GM20431 (cell line): ENCODE data around the gene CST9L.

Experiments used
- in situ Hi-C: fragments of 300-500 bp; cut with MseI, MboI; formaldehyde crosslinking; loops from one replicate; pipeline ENCODE4 v1.15.0; 2020; ENCODE audit warnings: low sequenced_read_pairs; ENCODE audit not compliant: unreplicated experiment

Gene CST9L

GRCh38 chr20:23519556-23519955 lies 48.7 kb downstream of the CST9L start:
- in situ Hi-C loops, result no loop called here

GRCh38 chr20:23517719-23518118 lies 50.6 kb downstream of the CST9L start:
- in situ Hi-C loops, result no loop called here

- in situ Hi-C loops, result no loop called here
Measured at GRCh38 chr20:23515250-23515939, 52.9 kb downstream of the CST9L start.

- in situ Hi-C loops, result no loop called here
Measured at GRCh38 chr20:23514848-23515247, 53.4 kb downstream of the CST9L start.
